Karpas-422 (cell line): ENCODE data around the gene CBR3. TPM values are rescaled to one million over a fixed set of nuclear protein-coding genes. Genes with fewer than 3 reads are reported as not detected.

Source experiments
- DNase-seq: peaks from one replicate; pipeline ENCODE4 v3.0.0-alpha.2; 2015
- H2AFZ ChIP-seq: fragments of 200-600 bp; sonication (generic); 2 replicates; pipeline ENCODE4 v1.6.1; 2014; ENCODE audit warnings: antibody characterized with exemption, low read length, mixed read lengths
- H3K27ac ChIP-seq: fragments of 200-600 bp; sonication (generic); 2 replicates; pipeline ENCODE4 v1.5.1; 2014; ENCODE audit warnings: mild to moderate bottlenecking, low read length, moderate library complexity
- H3K27me3 ChIP-seq: fragments of 200-600 bp; sonication (generic); 2 replicates; pipeline ENCODE4 v1.6.1; 2014; ENCODE audit warnings: low read length, mixed read lengths
- H3K36me3 ChIP-seq: fragments of 200-600 bp; sonication (generic); 2 replicates; pipeline ENCODE4 v1.6.1; 2014; ENCODE audit warnings: low read length, mixed read lengths; ENCODE audit not compliant: insufficient read depth
- H3K4me1 ChIP-seq: fragments of 200-600 bp; sonication (generic); 2 replicates; pipeline ENCODE4 v1.6.1; 2014; ENCODE audit warnings: mild to moderate bottlenecking, low read length, mixed read lengths
- H3K4me2 ChIP-seq: fragments of 200-600 bp; sonication (generic); 2 replicates; pipeline ENCODE4 v1.6.1; 2014; ENCODE audit warnings: low read length, low read depth, mild to moderate bottlenecking; ENCODE audit not compliant: poor library complexity, severe bottlenecking
- H3K4me3 ChIP-seq: fragments of 200-600 bp; sonication (generic); 2 replicates; pipeline ENCODE4 v1.5.1; 2014; ENCODE audit warnings: mild to moderate bottlenecking, antibody characterized with exemption, low read length, mixed read lengths
- H3K79me2 ChIP-seq: fragments of 200-600 bp; sonication (generic); 2 replicates; pipeline ENCODE4 v1.6.1; 2014; ENCODE audit warnings: mild to moderate bottlenecking, low read length, mixed read lengths
- H3K9ac ChIP-seq: fragments of 200-600 bp; sonication (generic); 2 replicates; pipeline ENCODE4 v1.6.0; 2014; ENCODE audit warnings: low read length
- H3K9me2 ChIP-seq: fragments of 200-600 bp; sonication (generic), shearing (Covaris generic); replicated peaks from 2 replicates; pipeline ENCODE4 v1.6.0; 2014; ENCODE audit warnings: mild to moderate bottlenecking, low read length, moderate library complexity; ENCODE audit not compliant: insufficient read depth
- H3K9me3 ChIP-seq: fragments of 300-700, 200-600 bp; sonication (generic); 2 replicates; pipeline ENCODE4 v1.6.1; 2014; ENCODE audit warnings: low read length, mixed read lengths
- H4K20me1 ChIP-seq: fragments of 200-600 bp; sonication (generic); 2 replicates; pipeline ENCODE4 v1.6.1; 2014; ENCODE audit warnings: mild to moderate bottlenecking, antibody characterized with exemption, low read length, low read depth; ENCODE audit not compliant: insufficient read depth
- total RNA-seq: library from RNA; depleted of rRNA; stranded (reverse); fragments of >200 nt; shearing (Covaris generic); gene quantifications from 2 replicates; pipeline ENCODE4 v1.2.3, GENCODE V29; 2014; ENCODE audit warnings: low replicate concordance

The CBR3 gene
- total RNA-seq, 1 experiment from 2014 or later = not detected

- H2AFZ ChIP-seq = no peak overlapping the region
- H3K36me3 ChIP-seq = no peaks in the 10 kb centered on the region
- no peaks in the 10 kb centered on the region for H3K4me1 ChIP-seq
- no peak overlapping the region for H3K27ac ChIP-seq
- H3K27me3 ChIP-seq = no peaks in the 10 kb centered on the region
- H3K4me3 ChIP-seq = no peak overlapping the region
- no peak overlapping the region for H3K9ac ChIP-seq
- no peaks in the 10 kb centered on the region for H3K79me2 ChIP-seq
- H3K9me2 ChIP-seq = no peaks in the 10 kb centered on the region
- H3K4me2 ChIP-seq = no peak overlapping the region
- DNase-seq = peak; percentile 20
- H3K9me3 ChIP-seq = no peaks in the 10 kb centered on the region
- H4K20me1 ChIP-seq = no peaks in the 10 kb centered on the region
These were observed 23.6 kb upstream of the CBR3 start for GRCh38 chr21:36111238-36111637.

- Histone ChIP-seq H3K4me2 (no peak overlapping the region), H3K4me3 (no peak overlapping the region), H2AFZ (no peak overlapping the region), H4K20me1 (no peaks in the 10 kb centered on the region), H3K27me3 (no peaks in the 10 kb centered on the region), H3K9ac (no peak overlapping the region), H3K36me3 (no peaks in the 10 kb centered on the region), H3K9me2 (no peaks in the 10 kb centered on the region), H3K4me1 (no peaks in the 10 kb centered on the region), H3K27ac (no peak overlapping the region), H3K79me2 (no peaks in the 10 kb centered on the region), H3K9me3 (no peaks in the 10 kb centered on the region)
- peak; percentile 28 for DNase-seq
These were observed 21.0 kb upstream of the CBR3 start for GRCh38 chr21:36113647-36114428.

DNA sequence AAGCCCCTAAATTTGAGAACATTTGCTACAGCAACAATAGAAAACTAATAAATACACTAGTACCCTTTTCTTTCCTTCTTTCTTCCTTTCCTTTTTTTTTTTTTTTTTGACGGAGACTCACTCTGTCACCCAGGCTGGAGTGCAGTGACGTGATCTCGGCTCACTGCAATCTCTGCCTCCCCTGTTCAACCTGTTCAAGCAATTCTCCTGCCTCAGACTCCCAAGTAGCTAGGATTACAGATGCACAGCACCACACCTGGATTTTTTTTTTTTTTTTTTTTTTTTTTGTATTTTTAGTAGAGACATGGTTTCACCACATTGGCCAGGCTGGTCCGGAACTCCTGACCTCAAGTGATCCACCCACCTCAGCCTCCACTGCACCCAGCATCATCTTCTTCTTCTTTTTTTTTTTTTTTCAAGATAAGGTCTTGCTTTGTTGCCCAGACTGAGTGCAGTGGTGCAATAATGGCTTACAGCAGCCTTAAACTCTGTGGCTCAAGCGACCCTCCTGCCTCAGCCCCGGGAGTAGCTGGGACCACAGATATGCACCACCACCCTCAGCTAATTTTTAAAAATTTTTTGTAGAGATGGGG, 19.6 kb upstream of the CBR3 start:
- Histone ChIP-seq H3K9me2 (no peaks in the 10 kb centered on the region), H3K4me1 (no peaks in the 10 kb centered on the region), H4K20me1 (no peaks in the 10 kb centered on the region), H2AFZ (no peak overlapping the region), H3K4me3 (no peak overlapping the region), H3K9me3 (no peaks in the 10 kb centered on the region), H3K9ac (no peak overlapping the region), H3K36me3 (no peaks in the 10 kb centered on the region), H3K27ac (no peak overlapping the region), H3K79me2 (no peaks in the 10 kb centered on the region), H3K4me2 (no peak overlapping the region), H3K27me3 (no peaks in the 10 kb centered on the region)
- DNase-seq = peak; percentile 27

DNA sequence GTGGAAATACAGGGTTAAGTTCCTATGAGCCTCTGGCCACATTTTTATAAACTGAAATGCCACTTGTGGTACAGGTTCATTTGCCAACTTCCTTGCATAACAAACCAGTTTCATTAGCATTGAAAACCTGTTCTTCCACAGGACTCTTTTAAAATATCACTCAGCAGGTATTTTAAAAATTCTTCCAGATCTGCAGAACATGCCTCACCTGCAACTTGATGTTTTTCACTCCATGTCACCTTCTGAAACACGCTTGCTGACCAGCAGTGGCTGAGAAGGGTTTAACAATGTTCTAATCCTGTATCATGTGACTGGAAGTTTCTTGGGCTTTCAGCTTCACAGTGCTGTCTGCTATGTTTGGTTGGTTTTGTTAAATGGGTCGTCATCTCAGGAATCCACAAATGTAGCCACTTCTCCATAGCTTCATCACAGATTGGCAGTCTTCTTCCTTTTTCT, 17.6 kb upstream of the CBR3 start:
- Histone ChIP-seq H2AFZ (no peak overlapping the region), H3K79me2 (no peaks in the 10 kb centered on the region), H3K27me3 (no peaks in the 10 kb centered on the region), H3K9ac (no peak overlapping the region), H4K20me1 (no peaks in the 10 kb centered on the region), H3K4me3 (no peak overlapping the region), H3K9me2 (no peaks in the 10 kb centered on the region), H3K4me1 (no peaks in the 10 kb centered on the region), H3K9me3 (no peaks in the 10 kb centered on the region), H3K36me3 (no peaks in the 10 kb centered on the region), H3K27ac (no peak overlapping the region), H3K4me2 (no peak overlapping the region)
- DNase-seq = no peak

GRCh38 chr21:36120304-36120888, 14.5 kb upstream of the CBR3 start:
- no peaks in the 10 kb centered on the region for H3K27me3 ChIP-seq
- H3K4me1 ChIP-seq = no peaks in the 10 kb centered on the region
- no peaks in the 10 kb centered on the region for H3K79me2 ChIP-seq
- no peak overlapping the region for H3K9ac ChIP-seq
- H3K9me3 ChIP-seq = no peaks in the 10 kb centered on the region
- no peaks in the 10 kb centered on the region for H3K9me2 ChIP-seq
- H3K36me3 ChIP-seq = no peaks in the 10 kb centered on the region
- peak; percentile 20 for DNase-seq
- no peak overlapping the region for H3K4me2 ChIP-seq
- no peaks in the 10 kb centered on the region for H4K20me1 ChIP-seq
- no peak overlapping the region for H3K4me3 ChIP-seq
- no peak overlapping the region for H2AFZ ChIP-seq
- no peak overlapping the region for H3K27ac ChIP-seq

GRCh38 chr21:36122977-36123376, 11.9 kb upstream of the CBR3 start:
- H2AFZ ChIP-seq = no peak overlapping the region
- H4K20me1 ChIP-seq = no peaks in the 10 kb centered on the region
- no peaks in the 10 kb centered on the region for H3K4me1 ChIP-seq
- no peaks in the 10 kb centered on the region for H3K79me2 ChIP-seq
- peak; percentile 39 for DNase-seq
- H3K27me3 ChIP-seq = no peaks in the 10 kb centered on the region
- H3K9me2 ChIP-seq = no peaks in the 10 kb centered on the region
- no peak overlapping the region for H3K9ac ChIP-seq
- no peak overlapping the region for H3K4me2 ChIP-seq
- no peak overlapping the region for H3K4me3 ChIP-seq
- no peaks in the 10 kb centered on the region for H3K36me3 ChIP-seq
- H3K9me3 ChIP-seq = no peaks in the 10 kb centered on the region
- no peak overlapping the region for H3K27ac ChIP-seq

- no peak overlapping the region for H3K4me3 ChIP-seq
- H4K20me1 ChIP-seq = no peaks in the 10 kb centered on the region
- H2AFZ ChIP-seq = no peak overlapping the region
- no peak for DNase-seq
- no peak overlapping the region for H3K4me2 ChIP-seq
- H3K79me2 ChIP-seq = no peaks in the 10 kb centered on the region
- H3K4me1 ChIP-seq = no peaks in the 10 kb centered on the region
- H3K36me3 ChIP-seq = no peaks in the 10 kb centered on the region
- H3K9ac ChIP-seq = no peak overlapping the region
- no peaks in the 10 kb centered on the region for H3K9me3 ChIP-seq
- H3K27me3 ChIP-seq = no peaks in the 10 kb centered on the region
- H3K27ac ChIP-seq = no peak overlapping the region
- no peaks in the 10 kb centered on the region for H3K9me2 ChIP-seq
These were observed 10.5 kb upstream of the CBR3 start for GRCh38 chr21:36124395-36124794.

GRCh38 chr21:36125512-36126207, 9.2 kb upstream of the CBR3 start:
- Histone ChIP-seq H3K79me2 (no peaks in the 10 kb centered on the region), H3K4me2 (no peak overlapping the region), H2AFZ (no peak overlapping the region), H3K27ac (no peak overlapping the region), H3K9me3 (no peaks in the 10 kb centered on the region), H3K4me3 (no peak overlapping the region), H3K9ac (no peak overlapping the region), H4K20me1 (no peaks in the 10 kb centered on the region), H3K36me3 (no peaks in the 10 kb centered on the region), H3K4me1 (no peaks in the 10 kb centered on the region), H3K27me3 (no peaks in the 10 kb centered on the region), H3K9me2 (no peaks in the 10 kb centered on the region)
- peak; percentile 68 for DNase-seq
